ENCODE results near the gene NAA30. TPM values are rescaled to one million over a fixed set of nuclear protein-coding genes. Genes with fewer than 3 reads are reported as not detected.

NAA30 gene
- total and polyA plus RNA-seq, 2 of the 8 experiments (the other 6 are each of a cell fraction or from before 2014, with no cell fraction given), result 4.2 to 21.9 TPM

DNA sequence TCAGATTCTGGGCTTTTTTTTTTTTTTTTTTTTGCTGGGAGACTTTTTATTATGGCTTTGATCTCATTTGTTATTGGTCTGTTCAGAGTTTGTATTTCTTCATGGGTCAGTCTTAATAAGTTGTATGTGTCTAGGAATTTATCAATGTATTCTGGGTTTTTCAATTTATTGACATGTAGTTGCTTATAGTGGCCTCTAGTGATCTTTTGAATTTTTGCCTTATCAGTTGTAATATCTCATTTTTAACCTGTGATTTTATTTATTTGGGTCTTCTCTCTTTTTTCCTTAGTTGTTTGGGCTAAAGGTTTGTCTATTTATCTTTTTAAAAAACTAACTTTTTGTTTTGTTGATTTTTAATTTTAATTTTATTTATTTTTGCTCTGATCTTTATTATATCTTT is 45.5 kb downstream of the NAA30 start:
- CTCF ChIA-PET (ENCODE audit: partially characterized antibody), result no interaction called here

More for the DNA sequence above, 45.5 kb downstream of the NAA30 start:
- no peak overlapping the region for H3K18ac ChIP-seq (ENCODE audit: extremely low read depth, low read length)
- H3K56ac ChIP-seq (replicated peaks; ENCODE audit: insufficient read length, low read depth, low read length), result no peak overlapping the region
- H3K9me3 ChIP-seq (ENCODE audit: insufficient read depth in 2 of 2, low read depth in 1 of 2, low read length in 1 of 2), result no peaks in the 10 kb centered on the region
- H2BK120ac ChIP-seq (replicated peaks; ENCODE audit: low read depth, low read length), result no peak overlapping the region
- H3K79me1 ChIP-seq (ENCODE audit: low read depth, low read length), result no peaks in the 10 kb centered on the region; the same call in 1 of the 2 replicates
- no peak overlapping the region for H3K27ac ChIP-seq (ENCODE audit: low read depth, low read length)
- no peaks in the 10 kb centered on the region for H3K27me3 ChIP-seq (replicated peaks in 1 of 4; ENCODE audit: control insufficient read depth in 3 of 4, extremely low read depth in 1 of 4, insufficient read depth in 3 of 4, low read length in 3 of 4)
- no peak overlapping the region for H2BK12ac ChIP-seq (ENCODE audit: low read depth, low read length)
- DNase-seq (ENCODE audit: low read depth in 1 of 2, low spot score in 2 of 2) (no peak), FAIRE-seq (no peak)
- no peak overlapping the region for H3K23ac ChIP-seq (ENCODE audit: insufficient read length)
- H4K91ac ChIP-seq (replicated peaks; ENCODE audit: insufficient read length, low read length), result no peak overlapping the region
- H3K36me3 ChIP-seq (ENCODE audit: control insufficient read depth in 2 of 4, insufficient read depth in 4 of 4, low read length in 3 of 4), result no peaks in the 10 kb centered on the region
- no peak overlapping the region for H2AK5ac ChIP-seq (ENCODE audit: low read depth, low read length)
- H3K4ac ChIP-seq (replicated peaks; ENCODE audit: insufficient read length, low read depth, low read length), result no peak overlapping the region
- H3K14ac ChIP-seq (ENCODE audit: insufficient read length), result no peak overlapping the region
- no peaks in the 10 kb centered on the region for H3K79me2 ChIP-seq (ENCODE audit: control insufficient read depth in 1 of 2, insufficient read depth in 2 of 2, low read length in 2 of 2)
- H3K9ac ChIP-seq (replicated peaks in 1 of 4; ENCODE audit: extremely low read depth in 1 of 4, low read depth in 3 of 4, low read length in 3 of 4), result no peak overlapping the region
- H3K23me2 ChIP-seq (ENCODE audit: low read depth, low read length), result no peaks in the 10 kb centered on the region
- no peak overlapping the region for H4K8ac ChIP-seq (ENCODE audit: extremely low read depth, insufficient read depth, low read length)
- no peak for TF ChIP-seq EGR1 (IDR thresholded peaks at IDR 0.05; ENCODE audit: borderline replicate concordance, low read depth, low read length)
- no peak for TF ChIP-seq SP1 (IDR thresholded peaks at IDR 0.05; ENCODE audit: low read depth, low read length)
- TF ChIP-seq KDM1A (IDR thresholded peaks at IDR 0.05; ENCODE audit: borderline replicate concordance, low read length), result no peak
- TF ChIP-seq CHD2 (IDR thresholded peaks at IDR 0.05; ENCODE audit: low read length), result no peak
- no peak for TF ChIP-seq TEAD4 (IDR thresholded peaks at IDR 0.05; ENCODE audit: low read depth, low read length)
- TF ChIP-seq SRF (IDR thresholded peaks at IDR 0.05; ENCODE audit: low read depth, low read length), result no peak
- no peak for TF ChIP-seq CTBP2 (IDR thresholded peaks at IDR 0.05; ENCODE audit: borderline replicate concordance, insufficient read depth, insufficient read length, low read length)
- TF ChIP-seq RXRA (IDR thresholded peaks at IDR 0.05; ENCODE audit: insufficient read depth, low read depth, low read length), result no peak
- TF ChIP-seq SIRT6 (IDR thresholded peaks at IDR 0.05; ENCODE audit: low read length), result no peak
- no peak for TF ChIP-seq NANOG (IDR thresholded peaks at IDR 0.05; ENCODE audit: insufficient read depth, low read depth, low read length, poor library complexity, severe bottlenecking)
- TF ChIP-seq CREB1 (IDR thresholded peaks at IDR 0.05), result no peak
- no peak for TF ChIP-seq PHF8 (conservative IDR thresholded peaks at IDR 0.05; ENCODE audit: low read depth, low read length)
- no peak for TF ChIP-seq BACH1 (IDR thresholded peaks at IDR 0.05; ENCODE audit: low read length)
- TF ChIP-seq CBX5 (IDR thresholded peaks at IDR 0.05; ENCODE audit: low read depth, low read length), result no peak
- H3K4me3 ChIP-seq (ENCODE audit: extremely low read depth in 1 of 4, insufficient read depth in 2 of 4, low read depth in 3 of 4, low read length in 4 of 4), result no peak overlapping the region
- POLR2A ChIA-PET (ENCODE audit: partially characterized antibody), result no interaction called here
- no peak overlapping the region for H3K4me2 ChIP-seq (ENCODE audit: insufficient read depth in 1 of 2, low read depth in 2 of 2, low read length in 2 of 2)
- no peak overlapping the region for H2BK20ac ChIP-seq (ENCODE audit: low read length)
- no peaks in the 10 kb centered on the region for H4K20me1 ChIP-seq (replicated peaks in 1 of 2; ENCODE audit: control insufficient read depth in 1 of 2, insufficient read depth in 2 of 2, low read length in 2 of 2)
- no peak overlapping the region for H2BK15ac ChIP-seq (ENCODE audit: low read length)
- H4K5ac ChIP-seq (ENCODE audit: insufficient read length, low read depth, low read length), result no peak overlapping the region
- H2BK5ac ChIP-seq (ENCODE audit: low read depth, low read length), result no peak overlapping the region
- no peaks in the 10 kb centered on the region for H3K4me1 ChIP-seq (replicated peaks in 1 of 4; ENCODE audit: control insufficient read depth in 3 of 4, insufficient read depth in 4 of 4, low read length in 3 of 4)
- no peak overlapping the region for H2AFZ ChIP-seq (ENCODE audit: low read length)

Data from H1 (cell line).